IMR-90 (cell line): ENCODE data around the gene CELA3A. TPM values are rescaled to one million over a fixed set of nuclear protein-coding genes. Genes with fewer than 3 reads are reported as not detected.
"Not testable (repeated sequence)": the region's sequence is repeated elsewhere in the genome, so short reads cannot be mapped to it uniquely, and the experiment has no call there.

Experiments
- ATAC-seq: fragments of 200-7000 bp; cut with Tn5 transposase; 2 replicates; pipeline ENCODE4 v1.9.1; 2020; ENCODE audit warnings: low read depth, mild to moderate bottlenecking, moderate library complexity
- BruUV-seq: library from RNA; stranded (reverse); fragments of 400-500 nt; replicated peaks from 2 replicates; lab custom pipeline; 2021; lab: Mats Ljungman, UMichigan
- CTCF ChIA-PET: fragments of 300-600 bp; formaldehyde crosslinking; extraction: SDS; loops from one replicate; lab custom pipeline; 2021; ENCODE audit warnings: antibody characterized with exemption; lab: Yijun Ruan, JAX
- POLR2A ChIA-PET: fragments of 300-600 bp; sonication (Branson Sonifier 250); formaldehyde crosslinking; loops from one replicate; lab custom pipeline; 2022; ENCODE audit warnings: antibody characterized with exemption; ENCODE audit not compliant: unreplicated experiment; lab: Charles Lee
- DNase-seq: peaks from one replicate; pipeline ENCODE4 v3.0.0; 2013
- H2AFZ ChIP-seq: replicated peaks from 2 replicates; pipeline ENCODE3; 2013; ENCODE audit warnings: low read length, mild to moderate bottlenecking; ENCODE audit not compliant: poor library complexity
- H2AK5ac ChIP-seq: 2 replicates; pipeline ENCODE4 v1.6.1; 2013; ENCODE audit warnings: low read depth, low read length, inconsistent platforms
- H2AK9ac ChIP-seq: replicated peaks from 2 replicates; pipeline ENCODE3; 2013; ENCODE audit warnings: mild to moderate bottlenecking, low read depth, low read length, moderate library complexity; ENCODE audit not compliant: poor library complexity
- H2BK120ac ChIP-seq: 2 replicates; pipeline ENCODE4 v1.6.1; 2013; ENCODE audit warnings: low read depth, low read length, inconsistent platforms
- H2BK15ac ChIP-seq: 3 replicates; pipeline ENCODE4 v1.6.1; 2013; ENCODE audit warnings: low read depth, low read length, inconsistent platforms
- H2BK20ac ChIP-seq: 2 replicates; pipeline ENCODE4 v1.6.1; 2013; ENCODE audit warnings: low read depth, mild to moderate bottlenecking, inconsistent platforms, low read length, moderate library complexity
- H2BK5ac ChIP-seq: 2 replicates; pipeline ENCODE4 v1.6.1; 2013; ENCODE audit warnings: mild to moderate bottlenecking, low read depth, low read length, inconsistent platforms; ENCODE audit not compliant: poor library complexity, severe bottlenecking
- H3K14ac ChIP-seq: replicated peaks from 2 replicates; pipeline ENCODE4 v1.6.1; 2013; ENCODE audit warnings: low read depth, low read length, inconsistent platforms
- H3K18ac ChIP-seq: 2 replicates; pipeline ENCODE4 v1.6.1; 2013; ENCODE audit warnings: low read depth, low read length, control low read depth
- H3K23ac ChIP-seq: 2 replicates; pipeline ENCODE4 v1.6.1; 2013; ENCODE audit warnings: low read depth, low read length, inconsistent platforms
- H3K27ac ChIP-seq: 2 replicates; pipeline ENCODE4 v1.5.1; 2013; ENCODE audit warnings: mild to moderate bottlenecking, control low read depth, low read length; ENCODE audit not compliant: insufficient read depth
- H3K27me3 ChIP-seq: 2 replicates; pipeline ENCODE4 v1.6.1; 2013; ENCODE audit warnings: low read length; ENCODE audit not compliant: control insufficient read depth, insufficient read depth
- H3K36me3 ChIP-seq: 2 replicates; pipeline ENCODE4 v1.6.1; 2013; ENCODE audit warnings: low read length, mixed read lengths; ENCODE audit not compliant: control insufficient read depth, insufficient read depth
- H3K4ac ChIP-seq: 2 replicates; pipeline ENCODE4 v1.6.1; 2013; ENCODE audit warnings: low read depth, low read length, inconsistent platforms
- H3K4me1 ChIP-seq: 2 replicates; pipeline ENCODE4 v1.6.1; 2013; ENCODE audit warnings: low read length, mixed read lengths; ENCODE audit not compliant: control insufficient read depth, insufficient read depth
- H3K4me2 ChIP-seq: 2 replicates; pipeline ENCODE4 v1.6.1; 2013; ENCODE audit warnings: low read depth, mild to moderate bottlenecking, control low read depth, low read length, moderate library complexity
- H3K4me3 ChIP-seq: 2 replicates; pipeline ENCODE4 v1.5.1; 2013; ENCODE audit warnings: low read depth, mild to moderate bottlenecking, control low read depth, low read length, moderate library complexity; ENCODE audit not compliant: insufficient read depth
- H3K56ac ChIP-seq: 2 replicates; pipeline ENCODE4 v1.6.1; 2013; ENCODE audit warnings: low read length, inconsistent platforms; ENCODE audit not compliant: insufficient read depth; ENCODE audit errors: extremely low read depth
- H3K79me1 ChIP-seq, 2 experiments: 2 replicates each; pipeline ENCODE4 v1.6.1; 2013; ENCODE audit warnings: low read length in 2 of 2, inconsistent platforms in 1 of 2, low read depth in 1 of 2
- H3K9ac ChIP-seq: 2 replicates; pipeline ENCODE4 v1.6.1; 2013; ENCODE audit warnings: low read depth, low read length, control low read depth
- H3K9me1 ChIP-seq: 2 replicates; pipeline ENCODE4 v1.6.1; 2013; ENCODE audit warnings: low read length, inconsistent platforms; ENCODE audit not compliant: insufficient read depth
- H3K9me3 ChIP-seq: 2 replicates; pipeline ENCODE4 v1.6.1; 2013; ENCODE audit warnings: low read length; ENCODE audit not compliant: control insufficient read depth, insufficient read depth
- H4K20me1 ChIP-seq: 2 replicates; pipeline ENCODE4 v1.6.1; 2013; ENCODE audit warnings: low read length, inconsistent platforms; ENCODE audit not compliant: insufficient read depth
- H4K5ac ChIP-seq: 2 replicates; pipeline ENCODE4 v1.6.1; 2013; ENCODE audit warnings: mild to moderate bottlenecking, low read depth, low read length, control low read depth
- H4K8ac ChIP-seq, 2 experiments: 2 replicates each; pipeline ENCODE4 v1.6.1; 2013; ENCODE audit warnings: low read depth in 2 of 2, low read length in 2 of 2, control low read depth in 1 of 2, inconsistent platforms in 1 of 2
- H4K91ac ChIP-seq: 2 replicates; pipeline ENCODE4 v1.6.1; 2013; ENCODE audit warnings: low read depth, low read length, inconsistent platforms; ENCODE audit not compliant: insufficient read depth
- WGBS, 2 experiments: methylation state at CpG; one replicate each; pipeline versions ENCODE4 v1.1.5 to v1.1.7; 2013; ENCODE audit warnings: missing lambda C conversion rate in 2 of 2; ENCODE audit not compliant: insufficient read length in 1 of 2; ENCODE audit errors: extremely low coverage in 2 of 2; 5-methylcytosine and 5-hydroxymethylcytosine counted together
- dilution Hi-C: fragments of 300-500 bp; cut with HindIII; formaldehyde crosslinking; loops from one replicate; pipeline ENCODE4 v1.14.3; 2018; ENCODE audit warnings: low sequenced_read_pairs; ENCODE audit not compliant: unreplicated experiment
- in situ Hi-C: fragments of 300-500 bp; cut with MboI; formaldehyde crosslinking; loops from 3 replicates; pipeline ENCODE4 v1.14.3; 2019; ENCODE audit warnings: low sequenced_read_pairs, inconsistent platforms, mixed read lengths
- intact Hi-C: fragments of 100-400 bp; cut with micrococcal nuclease; formaldehyde crosslinking; loops from 2 replicates; pipeline ENCODE4 v1.10.0; 2022
- polyA plus RNA-seq, 3 experiments: library from polyadenylated mRNA; depleted of rRNA; stranded (reverse); fragments of >200 nt; gene quantifications; 2 replicates each; pipeline ENCODE4 v1.2.3, GENCODE V29; 2012; ENCODE audit warnings: low replicate concordance in 1 of 3
- total RNA-seq: library from RNA; depleted of rRNA; stranded (reverse); fragments of >200 nt; gene quantifications from 2 replicates; pipeline ENCODE4 v1.2.3, GENCODE V29; 2012

Gene CELA3A
- total and polyA plus RNA-seq, 2 of the 4 experiments (the other 2 are of a cell fraction): not detected

- H2AFZ ChIP-seq, H2BK120ac ChIP-seq, intact Hi-C loops, H3K4ac ChIP-seq, H3K36me3 ChIP-seq, H2AK5ac ChIP-seq, H3K56ac ChIP-seq, BruUV-seq, H2BK5ac ChIP-seq, H3K27ac ChIP-seq, H3K4me1 ChIP-seq, ATAC-seq, H4K91ac ChIP-seq, POLR2A ChIA-PET, H3K18ac ChIP-seq, dilution Hi-C loops, H3K14ac ChIP-seq, H4K5ac ChIP-seq, H4K20me1 ChIP-seq, H3K79me1 ChIP-seq, CTCF ChIA-PET, H3K4me2 ChIP-seq, DNase-seq, in situ Hi-C loops, H3K9me3 ChIP-seq, H3K23ac ChIP-seq, H3K9me1 ChIP-seq, H4K8ac ChIP-seq, H2BK20ac ChIP-seq, H3K9ac ChIP-seq, H3K4me3 ChIP-seq, H2BK15ac ChIP-seq, H3K27me3 ChIP-seq, H2AK9ac ChIP-seq: not testable (repeated sequence)
- no CpG with 5 or more reads among the region's 5 CpGs for WGBS, 2 experiments
These were observed 15.6 kb upstream of the CELA3A start for GRCh38 chr1:21985893-21986292.

GRCh38 chr1:21986386-21986785, 15.1 kb upstream of the CELA3A start:
- H3K9me1 ChIP-seq, H3K18ac ChIP-seq, H2AK9ac ChIP-seq, CTCF ChIA-PET, H3K27me3 ChIP-seq, H3K56ac ChIP-seq, DNase-seq, H3K79me1 ChIP-seq, H3K4me3 ChIP-seq, H3K36me3 ChIP-seq, H2BK20ac ChIP-seq, ATAC-seq, H3K9me3 ChIP-seq, intact Hi-C loops, H3K27ac ChIP-seq, H2BK120ac ChIP-seq, H2AFZ ChIP-seq, H3K4ac ChIP-seq, H4K20me1 ChIP-seq, H3K14ac ChIP-seq, H3K23ac ChIP-seq, H4K91ac ChIP-seq, H3K9ac ChIP-seq, H2AK5ac ChIP-seq, BruUV-seq, H3K4me2 ChIP-seq, H4K8ac ChIP-seq, dilution Hi-C loops, H2BK5ac ChIP-seq, POLR2A ChIA-PET, in situ Hi-C loops, H3K4me1 ChIP-seq, H2BK15ac ChIP-seq, H4K5ac ChIP-seq: not testable (repeated sequence)
- WGBS, 2 experiments: no CpG with 5 or more reads among the region's 12 CpGs
